MM.1S (cell line): ENCODE measurements around the gene CHAF1A.

Experiments
- DNase-seq: peaks from one replicate; pipeline ENCODE4 v3.0.0-alpha.2; 2015
- H2AFZ ChIP-seq: fragments of 300-600 bp; sonication (generic); 2 replicates; pipeline ENCODE4 v1.6.0; 2016; ENCODE audit warnings: antibody characterized with exemption, low read length
- H3F3A ChIP-seq: fragments of 300-600 bp; sonication (generic); 2 replicates; pipeline ENCODE4 v1.6.1; 2016; ENCODE audit warnings: mild to moderate bottlenecking, antibody characterized with exemption, low read length, moderate library complexity, mixed read lengths; ENCODE audit not compliant: insufficient read depth
- H3K27ac ChIP-seq: fragments of 300-600 bp; sonication (generic); 2 replicates; pipeline ENCODE4 v1.5.1; 2016; ENCODE audit warnings: mild to moderate bottlenecking, low read length
- H3K27me3 ChIP-seq: fragments of 300-600 bp; sonication (generic); replicated peaks from 2 replicates; pipeline ENCODE4 v1.6.0; 2016; ENCODE audit warnings: low read length; ENCODE audit not compliant: insufficient read depth
- H3K36me3 ChIP-seq: fragments of 300-600 bp; sonication (generic); replicated peaks from 2 replicates; pipeline ENCODE4 v1.6.1; 2016; ENCODE audit warnings: mild to moderate bottlenecking, low read length, mixed read lengths; ENCODE audit not compliant: insufficient read depth
- H3K4me1 ChIP-seq: fragments of 300-600 bp; sonication (generic); 2 replicates; pipeline ENCODE4 v1.6.1; 2016; ENCODE audit warnings: low read length, mixed read lengths
- H3K4me2 ChIP-seq: fragments of 300-600 bp; sonication (generic); 2 replicates; pipeline ENCODE4 v1.6.0; 2016; ENCODE audit warnings: low read depth, low read length
- H3K4me3 ChIP-seq: fragments of 300-600 bp; sonication (generic); 2 replicates; pipeline ENCODE4 v1.5.1; 2016; ENCODE audit warnings: low read length, mixed read lengths
- H3K79me2 ChIP-seq: fragments of 300-600 bp; sonication (generic); 2 replicates; pipeline ENCODE4 v1.6.1; 2016; ENCODE audit warnings: mixed run types, low read length, mixed read lengths
- H3K9ac ChIP-seq: fragments of 300-600 bp; sonication (generic); 2 replicates; pipeline ENCODE4 v1.6.1; 2016; ENCODE audit warnings: low read length, mixed read lengths
- H3K9me2 ChIP-seq: fragments of 300-600 bp; sonication (generic); replicated peaks from 2 replicates; pipeline ENCODE4 v1.6.1; 2016; ENCODE audit warnings: mild to moderate bottlenecking, low read length, mixed read lengths; ENCODE audit not compliant: insufficient read depth
- H3K9me3 ChIP-seq: fragments of 300-600 bp; sonication (generic); replicated peaks from 2 replicates; pipeline ENCODE4 v1.6.1; 2016; ENCODE audit warnings: mild to moderate bottlenecking, low read length, mixed read lengths; ENCODE audit not compliant: insufficient read depth
- H4K20me1 ChIP-seq: fragments of 300-600 bp; sonication (generic); 2 replicates; pipeline ENCODE4 v1.6.1; 2016; ENCODE audit warnings: mild to moderate bottlenecking, low read length, moderate library complexity, mixed read lengths; ENCODE audit not compliant: insufficient read depth
- CTCF ChIP-seq: fragments of 300-600 bp; sonication (generic); IDR thresholded peaks from 2 replicates; pipeline ENCODE4 v1.5.1; 2016; ENCODE audit warnings: antibody characterized with exemption, low read length, mixed read lengths
- EZH2 ChIP-seq: fragments of 300-600 bp; sonication (generic); optimal IDR thresholded peaks from 2 replicates; pipeline ENCODE3; 2017; ENCODE audit warnings: low read depth, mild to moderate bottlenecking, antibody characterized with exemption, low read length, mixed read lengths
- EZH2phosphoT487 ChIP-seq: fragments of 300-600 bp; sonication (generic); IDR thresholded peaks from 2 replicates; pipeline ENCODE4 v1.6.1; 2018; ENCODE audit warnings: antibody characterized with exemption, low read length

CHAF1A gene

GRCh38 chr19:4379383-4380253 is 22.8 kb upstream of the CHAF1A start:
- Histone ChIP-seq H3K4me1 (no peaks in the 10 kb centered on the region), H2AFZ (no peak overlapping the region), H4K20me1 (peaks cover 27% of the 10 kb centered on the region), H3K79me2 (peaks cover 98% of the 10 kb centered on the region), H3K4me2 (no peak overlapping the region), H3K27me3 (no peaks in the 10 kb centered on the region), H3K9me3 (no peaks in the 10 kb centered on the region), H3K27ac (no peak overlapping the region), H3F3A (no peaks in the 10 kb centered on the region), H3K9me2 (no peaks in the 10 kb centered on the region), H3K36me3 (no peaks in the 10 kb centered on the region; the same call in 1 of the 2 replicates), H3K4me3 (no peak overlapping the region), H3K9ac (no peak overlapping the region)
- no peak for DNase-seq
- TF ChIP-seq CTCF = no peak
- no peak for TF ChIP-seq EZH2phosphoT487
- no peak for TF ChIP-seq EZH2

GRCh38 chr19:4380254-4380727 is 22.1 kb upstream of the CHAF1A start:
- H4K20me1 ChIP-seq = peaks cover 27% of the 10 kb centered on the region
- no peaks in the 10 kb centered on the region; the same call in 1 of the 2 replicates for H3K36me3 ChIP-seq
- H3F3A ChIP-seq = no peaks in the 10 kb centered on the region
- DNase-seq = no peak
- H3K79me2 ChIP-seq = peaks cover 98% of the 10 kb centered on the region
- no peak overlapping the region for H3K27ac ChIP-seq
- no peaks in the 10 kb centered on the region for H3K27me3 ChIP-seq
- no peak overlapping the region for H2AFZ ChIP-seq
- no peak overlapping the region for H3K4me3 ChIP-seq
- H3K4me1 ChIP-seq = no peaks in the 10 kb centered on the region
- no peak overlapping the region for H3K9ac ChIP-seq
- no peaks in the 10 kb centered on the region for H3K9me3 ChIP-seq
- no peaks in the 10 kb centered on the region for H3K9me2 ChIP-seq
- H3K4me2 ChIP-seq = no peak overlapping the region
- TF ChIP-seq EZH2 = no peak

- Histone ChIP-seq H3K27ac (no peak overlapping the region), H3K27me3 (no peaks in the 10 kb centered on the region), H3K9me3 (no peaks in the 10 kb centered on the region), H4K20me1 (0 out of 2 replicates have a peak, but pooled peaks cover 19% of the 10 kb centered on the region), H3K4me2 (no peak overlapping the region), H3K36me3 (no peaks in the 10 kb centered on the region; the same call in 1 of the 2 replicates), H3K4me3 (no peak overlapping the region), H3F3A (no peaks in the 10 kb centered on the region), H3K79me2 (peaks cover 96% of the 10 kb centered on the region), H3K4me1 (no peaks in the 10 kb centered on the region), H2AFZ (no peak overlapping the region), H3K9ac (no peak overlapping the region), H3K9me2 (no peaks in the 10 kb centered on the region)
- TF ChIP-seq EZH2 (no peak), CTCF (no peak), EZH2phosphoT487 (no peak)
- no peak for DNase-seq
Measured at GRCh38 chr19:4385291-4386040, 17.0 kb upstream of the CHAF1A start.
